Activated CD4-positive, CD25-positive, alpha-beta regulatory T cell treated with anti-CD3 and anti-CD28 coated beads, Interleukin-2, amount 50 U/mL, for 16 hours (primary cell): Measurements from ENCODE around the gene IPO8.
"Not testable (repeated sequence)": the region's sequence is repeated elsewhere in the genome, so short reads cannot be mapped to it uniquely, and the experiment has no call there.

Experiments used
- DNase-seq: peaks from one replicate; pipeline ENCODE4 v3.0.0-alpha.2; 2020; ENCODE audit warnings: low read depth, low spot score

The IPO8 gene

DNA sequence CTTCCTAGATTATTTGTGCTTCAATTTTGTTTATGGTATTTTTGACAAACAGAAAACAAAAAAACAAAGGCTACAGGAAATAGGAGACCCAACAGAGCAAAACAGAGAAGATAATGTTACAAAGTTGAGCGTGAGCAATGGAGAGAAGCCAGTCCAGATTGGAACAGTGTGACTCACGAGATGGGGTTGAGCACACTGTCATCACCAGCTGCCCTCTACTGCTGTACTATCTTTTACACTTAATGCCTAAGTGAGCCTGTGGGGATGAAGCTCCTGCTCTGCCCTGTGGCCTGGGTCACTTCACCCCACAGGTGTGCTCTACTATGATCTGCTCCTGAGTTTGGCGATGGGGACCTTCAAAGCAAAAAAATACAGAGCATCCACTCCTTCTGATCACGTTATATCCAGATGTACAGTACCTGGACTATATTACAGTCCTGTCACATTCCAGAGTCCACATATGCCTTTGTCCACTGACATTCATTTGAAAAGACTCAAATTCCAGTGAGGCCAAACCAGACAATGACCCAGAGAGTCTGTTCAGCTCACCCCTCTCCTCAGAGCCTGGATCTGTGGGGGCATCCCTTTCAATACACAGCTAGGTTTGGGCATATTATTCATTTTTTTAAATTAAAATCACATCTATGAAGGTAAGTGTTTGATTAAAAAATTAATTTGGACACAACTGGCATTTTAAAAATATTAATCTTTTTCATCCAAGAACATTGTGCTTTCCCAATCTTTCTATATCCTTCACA is 4.4 kb downstream of the IPO8 start:
- DNase-seq: no peak

- no peak for DNase-seq
These were observed 8.2 kb downstream of the IPO8 start for GRCh38 chr12:30687265-30687986.

DNA sequence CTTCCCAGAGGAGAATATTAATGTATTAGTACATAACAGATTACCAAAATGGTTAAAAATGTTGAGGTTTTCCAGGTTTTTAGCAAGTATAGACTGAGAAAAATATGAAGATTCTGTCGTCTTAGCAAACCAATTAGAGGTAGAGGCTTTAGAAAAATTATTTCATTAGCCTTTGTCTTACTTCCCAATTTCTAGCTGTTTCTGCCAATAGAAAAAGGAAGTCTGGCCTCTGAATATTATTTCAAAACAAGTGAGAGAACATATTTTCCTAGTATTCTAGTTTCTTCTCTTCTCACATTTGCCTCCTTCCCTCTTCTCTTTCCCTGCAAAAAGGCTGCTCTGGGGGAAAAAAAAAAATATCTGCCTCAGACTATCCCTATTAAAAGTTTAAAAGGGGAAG is 16.4 kb downstream of the IPO8 start:
- no peak for DNase-seq

GRCh38 chr12:30678221-30678620 is 17.4 kb downstream of the IPO8 start:
- DNase-seq: no peak

- no peak for DNase-seq
These were observed 34.5 kb downstream of the IPO8 start for GRCh38 chr12:30661210-30661609.

DNA sequence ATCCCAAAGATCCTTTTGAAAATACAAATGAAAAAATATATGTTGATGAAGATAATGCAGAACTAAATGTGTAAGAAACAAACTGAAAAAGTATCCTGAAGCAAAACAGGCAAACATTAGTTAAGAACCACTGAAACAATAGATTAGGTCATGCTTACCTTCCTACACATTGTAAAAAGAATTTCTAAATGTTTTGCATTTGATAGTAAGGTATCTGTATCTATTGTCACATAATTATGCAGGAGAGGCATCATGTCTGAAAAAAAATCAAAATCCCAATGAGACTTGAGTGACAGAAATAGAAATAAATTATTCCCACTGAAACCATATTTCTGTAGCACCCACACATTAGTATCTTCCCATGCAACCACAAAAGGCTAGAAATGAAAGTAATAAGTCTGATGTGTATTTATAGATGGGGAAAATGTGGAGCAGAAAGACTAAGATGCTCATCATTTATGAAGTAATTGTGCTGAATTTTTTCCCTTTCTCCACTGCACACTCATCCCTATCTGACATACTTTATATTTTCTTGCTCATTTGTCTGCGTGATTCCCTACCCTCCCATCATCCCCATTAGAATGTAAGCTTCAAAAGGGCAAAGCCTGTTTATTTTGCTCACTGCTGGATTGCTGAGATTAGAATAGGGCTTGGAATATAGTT is 43.5 kb downstream of the IPO8 start:
- DNase-seq: no peak

- no peak for DNase-seq
These were observed 48.8 kb downstream of the IPO8 start for GRCh38 chr12:30646821-30647220.

DNA sequence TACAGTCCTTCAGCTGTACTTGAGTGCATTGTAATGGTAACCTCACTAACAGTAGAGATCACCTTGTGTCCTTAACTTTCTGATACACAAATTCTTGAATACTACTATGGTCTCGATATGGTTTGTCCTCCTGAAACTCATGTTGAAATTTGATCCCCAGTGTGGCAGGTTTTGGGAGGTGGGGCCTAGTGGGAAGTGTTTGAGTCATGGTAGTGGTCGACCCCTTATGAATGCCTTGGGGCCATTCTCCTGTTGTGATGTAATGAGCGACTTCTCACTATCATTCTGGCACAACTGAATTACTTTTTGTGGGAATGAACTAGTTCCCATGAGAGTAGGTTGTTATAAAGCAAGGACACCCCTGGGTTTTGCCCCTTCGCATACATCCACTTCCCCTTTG is 52.3 kb downstream of the IPO8 start:
- no peak for DNase-seq

GRCh38 chr12:30640392-30640791 is 55.3 kb downstream of the IPO8 start:
- no peak for DNase-seq

GRCh38 chr12:30635385-30635784 is 60.3 kb downstream of the IPO8 start:
- no peak for DNase-seq

GRCh38 chr12:30631740-30632139 is 63.9 kb downstream of the IPO8 start:
- no peak for DNase-seq

DNA sequence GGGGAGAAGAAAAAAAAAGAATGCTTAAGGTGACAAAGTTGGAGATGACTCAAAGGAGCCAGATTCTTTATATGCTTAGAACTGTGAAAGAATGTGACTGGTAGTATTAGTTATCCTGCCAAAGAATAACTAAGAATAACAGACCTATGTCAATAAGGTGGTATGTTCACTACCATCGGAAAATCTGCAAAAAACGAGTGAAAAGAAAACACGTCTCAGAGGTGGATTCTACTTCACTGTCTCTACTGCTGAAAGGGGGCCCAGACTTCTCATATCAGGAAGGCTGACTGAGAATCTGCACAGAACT is 64.7 kb downstream of the IPO8 start:
- no peak for DNase-seq

GRCh38 chr12:30630076-30630978 is 65.3 kb downstream of the IPO8 start:
- DNase-seq: no peak

DNA sequence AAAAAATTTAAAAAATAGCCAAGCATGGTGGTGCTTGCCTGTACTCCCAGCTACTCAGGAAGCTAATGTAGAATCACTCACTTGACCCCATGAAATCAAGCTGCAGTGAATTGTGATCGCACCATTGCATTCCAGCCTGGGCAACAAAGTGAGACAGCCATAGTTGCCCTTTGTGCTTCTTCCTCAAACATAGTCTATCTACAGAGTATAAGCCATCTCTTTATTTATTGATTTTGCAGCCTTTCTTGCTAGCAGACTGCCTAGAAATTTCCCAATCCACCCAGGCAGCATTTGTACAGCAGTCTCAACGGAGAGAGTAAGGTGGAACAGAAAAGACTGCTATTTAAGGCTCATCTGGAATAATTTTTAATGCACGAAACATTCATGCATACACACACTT is 68.8 kb downstream of the IPO8 start:
- no peak for DNase-seq

DNA sequence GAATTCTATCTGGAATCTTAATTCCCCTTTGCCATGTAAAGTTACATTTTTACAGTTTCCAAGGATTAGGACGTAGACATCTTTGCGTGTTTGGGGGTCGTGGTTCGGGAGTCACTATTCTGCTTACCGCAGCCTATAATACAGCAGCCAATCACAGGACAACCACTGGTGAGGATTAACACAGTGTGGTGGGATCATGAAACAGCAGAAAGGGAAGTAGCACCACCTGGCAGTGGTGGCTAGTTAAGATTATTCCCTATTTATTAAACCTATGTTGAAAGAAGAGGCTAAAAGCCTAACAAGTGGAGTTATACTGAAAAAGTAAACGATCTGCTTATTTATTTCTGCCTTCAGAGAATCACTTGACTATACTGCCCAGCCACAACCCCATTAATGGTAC is 71.7 kb downstream of the IPO8 start:
- no peak for DNase-seq

- DNase-seq: no peak
These were observed 73.2 kb downstream of the IPO8 start for GRCh38 chr12:30622509-30622908.

DNA sequence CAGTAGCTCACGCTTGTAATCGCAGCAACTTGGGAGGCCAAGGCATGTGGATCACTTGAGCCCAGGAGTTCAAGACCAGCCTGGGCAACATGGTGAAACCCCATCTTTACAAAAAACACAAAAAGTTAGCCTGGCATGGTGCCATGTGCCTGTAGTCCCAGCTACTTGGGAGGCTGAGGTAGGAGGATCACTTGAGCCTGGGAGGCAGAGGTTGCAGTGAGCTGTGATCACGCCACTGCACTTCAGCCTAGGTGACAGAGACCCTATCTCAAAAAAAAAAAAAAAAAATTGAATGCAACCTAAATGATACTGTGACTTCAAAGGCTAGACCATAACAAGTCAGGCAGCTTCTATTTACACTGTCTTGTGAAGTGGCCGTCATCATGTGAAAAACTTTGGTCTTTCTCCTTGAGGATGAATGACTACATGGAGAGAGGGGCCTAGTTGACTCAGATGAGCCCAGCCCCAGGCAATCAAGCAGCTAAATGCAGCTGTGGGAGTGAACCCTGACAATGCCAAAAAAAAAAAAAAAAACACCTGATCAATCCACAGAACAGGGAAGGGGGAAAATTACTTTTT is 73.9 kb downstream of the IPO8 start:
- DNase-seq: not testable (repeated sequence)

- DNase-seq: no peak
These were observed 78.2 kb downstream of the IPO8 start for GRCh38 chr12:30617346-30618016.

DNA sequence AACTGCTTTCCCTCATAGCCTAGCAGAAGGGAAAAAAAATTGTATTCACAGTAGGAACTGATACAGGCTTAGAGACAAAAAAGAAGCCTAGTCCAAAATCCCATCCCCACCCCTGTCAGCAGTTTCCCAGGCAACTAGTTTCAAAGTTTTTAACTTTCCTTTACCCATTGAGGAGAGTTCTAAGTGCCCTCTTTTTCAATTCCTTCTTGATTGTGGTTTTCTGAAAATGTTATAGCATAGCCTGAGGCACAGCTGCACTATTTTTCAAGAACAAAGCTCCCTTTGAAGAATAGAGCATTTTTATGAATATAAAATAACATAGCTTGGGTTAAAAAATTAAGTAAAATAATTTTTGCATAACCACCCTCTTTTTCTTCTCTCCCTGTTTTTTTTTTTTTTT is 81.6 kb downstream of the IPO8 start:
- no peak for DNase-seq

- no peak for DNase-seq
These were observed 82.4 kb downstream of the IPO8 start for GRCh38 chr12:30613119-30613830.
